CD4-positive, alpha-beta T cell (primary cell): ENCODE data around the gene PPM1J. TPM values are rescaled to one million over a fixed set of nuclear protein-coding genes. Genes with fewer than 3 reads are reported as not detected.

Experiments used
- ATAC-seq: fragments of 200-7000 bp; cut with Tn5 transposase; one replicate; pipeline ENCODE4 v1.10.0; 2022; ENCODE audit warnings: mild to moderate bottlenecking; ENCODE audit not compliant: poor library complexity
- CTCF ChIA-PET: fragments of 350-600 bp; sonication (Branson Sonifier 250); formaldehyde crosslinking; loops from one replicate; lab custom pipeline; 2021; ENCODE audit warnings: antibody characterized with exemption, inconsistent platforms; lab: Charles Lee
- POLR2A ChIA-PET: fragments of 350-600 bp; sonication (Branson Sonifier 250); formaldehyde crosslinking; loops from one replicate; lab custom pipeline; 2021; ENCODE audit warnings: antibody characterized with exemption, inconsistent platforms; lab: Charles Lee
- DNase-seq, 14 experiments: peaks; one replicate each; pipeline ENCODE4 v3.0.0-alpha.2; 2013 to 2020; ENCODE audit warnings: mixed read lengths in 2 of 14
- H3K27ac ChIP-seq, 2 donors: one replicate each; pipeline versions ENCODE4 v1.5.1 to v1.7.0; 2013; ENCODE audit warnings: low read length in 2 of 2, low read depth in 1 of 2, mild to moderate bottlenecking in 1 of 2
- H3K27me3 ChIP-seq, 2 experiments: 1 replicate in 1 of 2; 2 replicates in 1 of 2; pipeline versions ENCODE4 v1.6.1 to v1.7.0; 2013; ENCODE audit warnings: low read length in 2 of 2, control low read depth in 1 of 2, mild to moderate bottlenecking in 1 of 2, moderate library complexity in 1 of 2; ENCODE audit not compliant: insufficient read depth in 2 of 2, control insufficient read depth in 1 of 2
- H3K36me3 ChIP-seq: one replicate; pipeline ENCODE4 v1.6.1; 2013; ENCODE audit warnings: low read length, control low read depth; ENCODE audit not compliant: insufficient read depth
- H3K4me1 ChIP-seq: one replicate; pipeline ENCODE4 v1.6.1; 2013; ENCODE audit warnings: low read length, control low read depth; ENCODE audit not compliant: insufficient read depth
- H3K4me3 ChIP-seq: one replicate; pipeline ENCODE4 v1.5.1; 2013; ENCODE audit warnings: mild to moderate bottlenecking, low read length, moderate library complexity
- H3K9me3 ChIP-seq, 2 experiments: 1 replicate in 1 of 2; 2 replicates in 1 of 2; pipeline versions ENCODE4 v1.6.1 to v1.7.0; 2013; ENCODE audit warnings: low read length in 2 of 2, mild to moderate bottlenecking in 2 of 2, control low read depth in 1 of 2, moderate library complexity in 1 of 2; ENCODE audit not compliant: control insufficient read depth in 1 of 2, insufficient read depth in 1 of 2
- H3K27ac Mint-ChIP-seq: one replicate; pipeline ENCODE4 v1.8.0; 2020; ENCODE audit warnings: mixed read lengths
- H3K27me3 Mint-ChIP-seq: one replicate; pipeline ENCODE4 v1.8.0; 2021; ENCODE audit warnings: mixed read lengths
- H3K36me3 Mint-ChIP-seq: one replicate; pipeline ENCODE4 v1.8.0; 2021; ENCODE audit warnings: low read depth, mixed read lengths
- H3K4me1 Mint-ChIP-seq: one replicate; pipeline ENCODE4 v1.8.0; 2021; ENCODE audit warnings: low read depth, mixed read lengths
- H3K4me3 Mint-ChIP-seq: one replicate; pipeline ENCODE4 v1.8.0; 2020; ENCODE audit warnings: mild to moderate bottlenecking, mixed read lengths
- H3K9me3 Mint-ChIP-seq: one replicate; pipeline ENCODE4 v1.8.0; 2020; ENCODE audit warnings: mixed read lengths
- intact Hi-C, 2 experiments: fragments of 100-400 bp; cut with DNase I in 1 of 2; cut with micrococcal nuclease in 1 of 2; formaldehyde crosslinking; loops; one replicate each; pipeline versions ENCODE4 v1.15.1 to v1.9.0; 2023 to 2025; cut with DNase I, micrococcal nuclease
- total RNA-seq, 174 experiments: library from RNA in 2 of 174; stranded (reverse) in 2 of 174; gene quantifications; one replicate each; pipeline ENCODE4 v1.2.3 and lab custom pipeline; 2021 to 2026
- TF ChIP-seq, protein P1 (sequence below): fragments of 200-600 bp; IDR thresholded peaks from one replicate; pipeline ENCODE4 v1.8.0; 2022; ENCODE audit warnings: antibody characterized with exemption, mild to moderate bottlenecking

PPM1J gene
- total RNA-seq, 2 experiments from 2014 or later: 0.39 to 0.49 TPM

DNA sequence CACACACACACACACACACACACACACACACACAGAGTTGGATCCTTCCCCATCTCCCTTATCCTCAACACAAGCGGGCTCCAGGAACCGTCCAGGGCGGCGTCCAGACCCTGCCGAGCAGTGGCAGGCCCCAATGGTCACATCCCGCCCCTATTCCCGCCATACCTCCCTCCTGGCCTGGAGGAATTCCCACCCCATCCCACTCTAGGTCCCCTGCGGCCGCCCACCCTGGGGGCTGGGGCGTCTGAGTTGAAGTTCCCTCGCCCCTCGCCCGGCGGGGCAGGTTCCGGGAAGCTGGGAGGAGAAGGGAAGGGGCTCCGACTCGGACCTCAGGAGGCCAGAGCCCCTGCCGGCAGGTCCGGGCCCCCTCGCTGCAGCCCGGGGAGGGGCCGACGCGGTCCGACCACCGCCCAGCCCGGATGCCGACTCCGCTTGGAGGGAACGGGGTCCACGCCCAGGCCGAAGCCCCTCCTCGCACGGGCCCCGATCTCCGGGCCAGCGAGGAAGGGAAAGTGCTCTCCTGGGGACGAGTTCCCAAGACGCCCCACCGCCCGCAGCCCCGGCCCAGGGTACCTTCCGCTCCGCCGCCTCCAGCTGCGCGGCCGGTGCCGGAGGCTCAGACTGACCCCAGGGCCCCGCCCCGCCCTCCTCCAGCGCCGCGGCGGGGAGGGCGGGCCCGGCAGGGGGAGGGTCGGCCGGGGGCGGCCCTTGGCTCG is 8.5 kb downstream of the PPM1J start, which contains the start of gene RHOC:
Gene RHOC (minus strand): TSS at position 623 of the 716 bp plus-strand sequence. CDS start 3,328 bp downstream, outside the sequence.
- peak in 5 of 14 experiments; percentile 26 to 64 (median 50) for DNase-seq

GRCh38 chr1:112704934-112705627 is 10.1 kb downstream of the PPM1J start:
- peak overlapping the region; percentile 80 for H3K4me3 Mint-ChIP-seq
- H3K36me3 Mint-ChIP-seq: peaks cover 9% of the 10 kb centered on the region
- Histone ChIP-seq H3K4me1 (peaks cover 54% of the 10 kb centered on the region), H3K36me3 (peaks cover 6% of the 10 kb centered on the region), H3K4me3 (peak overlapping the region; percentile 31), H3K27ac (peak overlapping the region in 1 of 2 donors; percentile 60), H3K27me3 (no peaks in the 10 kb centered on the region), H3K9me3 (no peaks in the 10 kb centered on the region)
- ChIA-PET POLR2A (interaction anchor here (0.8 to 4.4 kb wide), 6 partner anchors 10 to 368 kb away, joined by 3 to 46 read pairs (median 9); partner anchors contain the start of genes CAPZA1, LRIG2, MOV10 and PPM1J), CTCF (interaction anchor here (0.5 to 1.6 kb wide), 4 partner anchors 10 to 368 kb away, joined by 3 to 12 read pairs (median 4); partner anchors contain the start of genes LRIG2, MOV10 and PPM1J)
- peak; percentile 75 for ATAC-seq
- no peaks in the 10 kb centered on the region for H3K9me3 Mint-ChIP-seq
- peaks cover 70% of the 10 kb centered on the region for H3K4me1 Mint-ChIP-seq
- TF ChIP-seq, protein P1, sequence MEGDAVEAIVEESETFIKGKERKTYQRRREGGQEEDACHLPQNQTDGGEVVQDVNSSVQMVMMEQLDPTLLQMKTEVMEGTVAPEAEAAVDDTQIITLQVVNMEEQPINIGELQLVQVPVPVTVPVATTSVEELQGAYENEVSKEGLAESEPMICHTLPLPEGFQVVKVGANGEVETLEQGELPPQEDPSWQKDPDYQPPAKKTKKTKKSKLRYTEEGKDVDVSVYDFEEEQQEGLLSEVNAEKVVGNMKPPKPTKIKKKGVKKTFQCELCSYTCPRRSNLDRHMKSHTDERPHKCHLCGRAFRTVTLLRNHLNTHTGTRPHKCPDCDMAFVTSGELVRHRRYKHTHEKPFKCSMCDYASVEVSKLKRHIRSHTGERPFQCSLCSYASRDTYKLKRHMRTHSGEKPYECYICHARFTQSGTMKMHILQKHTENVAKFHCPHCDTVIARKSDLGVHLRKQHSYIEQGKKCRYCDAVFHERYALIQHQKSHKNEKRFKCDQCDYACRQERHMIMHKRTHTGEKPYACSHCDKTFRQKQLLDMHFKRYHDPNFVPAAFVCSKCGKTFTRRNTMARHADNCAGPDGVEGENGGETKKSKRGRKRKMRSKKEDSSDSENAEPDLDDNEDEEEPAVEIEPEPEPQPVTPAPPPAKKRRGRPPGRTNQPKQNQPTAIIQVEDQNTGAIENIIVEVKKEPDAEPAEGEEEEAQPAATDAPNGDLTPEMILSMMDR: no peak
- intact Hi-C loops: loop anchor here in 1 of 2 experiments (5.0 kb wide), 1 partner anchor 203 kb away; no protein-coding TSS in a partner anchor
- no peaks in the 10 kb centered on the region for H3K27me3 Mint-ChIP-seq
- DNase-seq: peak in 7 of 14 experiments; percentile 25 to 81 (median 45)
- peak overlapping the region; percentile 59 for H3K27ac Mint-ChIP-seq

More for the DNA sequence above, 8.5 kb downstream of the PPM1J start, which contains the start of gene RHOC:
- TF ChIP-seq, protein P1: no peak
- no peaks in the 10 kb centered on the region for H3K9me3 ChIP-seq
- peak within 1 kb of the TSS in 1 of 2 donors; percentile 60 for H3K27ac ChIP-seq
- CTCF ChIA-PET: interaction anchor here (1.9 to 2.3 kb wide), 2 partner anchors 12 to 205 kb away, joined by 4 to 13 read pairs; a partner anchor contains a TSS
- peak within 1 kb of the TSS; percentile 60 for H3K4me3 ChIP-seq
- H3K4me1 ChIP-seq: peaks cover 38% of the 10 kb centered on the region
- intact Hi-C loops: loop anchor here (1.0 to 5.0 kb wide), 3 partner anchors 88 to 315 kb away; partner anchors contain the start of genes CAPZA1 (in 1 of the 2) and ST7L (in 1 of the 2)
- H3K36me3 ChIP-seq: no peaks in the 10 kb centered on the region
- Mint-ChIP-seq H3K27ac (peak within 1 kb of the TSS; percentile 59), H3K4me1 (peaks cover 54% of the 10 kb centered on the region), H3K27me3 (no peaks in the 10 kb centered on the region), H3K9me3 (no peaks in the 10 kb centered on the region), H3K36me3 (no peaks in the 10 kb centered on the region), H3K4me3 (peak within 1 kb of the TSS; percentile 80)
- POLR2A ChIA-PET: interaction anchor here (0.8 to 3.3 kb wide), 3 partner anchors 9 to 204 kb away, joined by 3 to 13 read pairs (median 5); partner anchors contain the start of genes MOV10 and PPM1J
- ATAC-seq: peak; percentile 30
- H3K27me3 ChIP-seq: no peaks in the 10 kb centered on the region

DNA sequence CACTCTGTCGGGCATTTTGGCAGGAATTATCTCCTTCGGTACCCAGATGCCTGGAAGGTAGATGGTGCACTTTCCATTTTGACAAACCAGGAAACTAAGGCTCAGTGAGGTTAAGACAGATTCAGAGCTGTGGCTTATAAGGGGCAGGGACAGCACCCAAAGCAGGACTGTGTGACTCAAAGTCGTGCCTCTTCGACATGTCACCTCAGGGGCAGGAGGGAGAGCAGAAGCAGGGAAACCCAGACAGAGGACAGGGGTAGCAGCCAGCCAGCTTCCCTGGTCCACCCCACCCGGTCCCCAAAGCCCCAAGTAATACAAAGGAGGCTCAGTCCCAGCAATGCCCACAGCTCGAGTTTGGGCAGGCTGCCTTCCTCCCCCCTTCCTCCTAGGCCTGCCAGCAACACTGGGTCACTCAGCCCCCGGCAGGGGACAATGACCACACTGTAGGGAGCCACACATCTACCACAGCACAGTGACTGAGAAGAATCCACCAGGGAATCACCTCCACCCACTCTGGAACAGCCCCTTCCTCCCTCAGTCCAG is 10.7 kb downstream of the PPM1J start:
- no peaks in the 10 kb centered on the region for H3K9me3 ChIP-seq
- H3K27ac ChIP-seq: peak overlapping the region in 1 of 2 donors; percentile 60
- Mint-ChIP-seq H3K4me1 (peaks cover 72% of the 10 kb centered on the region), H3K27ac (peak overlapping the region; percentile 59), H3K36me3 (peaks cover 15% of the 10 kb centered on the region), H3K27me3 (no peaks in the 10 kb centered on the region), H3K4me3 (peak overlapping the region; percentile 80), H3K9me3 (no peaks in the 10 kb centered on the region)
- intact Hi-C loops: no loop called here
- no peaks in the 10 kb centered on the region for H3K27me3 ChIP-seq
- H3K4me1 ChIP-seq: peaks cover 57% of the 10 kb centered on the region
- peak overlapping the region; percentile 31 for H3K4me3 ChIP-seq
- ATAC-seq: no peak
- TF ChIP-seq, protein P1: no peak
- ChIA-PET POLR2A (interaction anchor here (0.8 to 4.4 kb wide), 7 partner anchors 8 to 368 kb away, joined by 3 to 46 read pairs (median 4); partner anchors contain the start of genes CAPZA1, LRIG2, MOV10 and PPM1J), CTCF (interaction anchor here (0.5 to 1.6 kb wide), 6 partner anchors 11 to 368 kb away, joined by 3 to 12 read pairs (median 4); partner anchors contain the start of genes LRIG2, MOV10 and PPM1J)
- no peak for DNase-seq
- peaks cover 12% of the 10 kb centered on the region for H3K36me3 ChIP-seq
